Activated CD4-positive, alpha-beta memory T cell treated with anti-CD3 and anti-CD28 coated beads, Interleukin-2, amount 10 ng/mL, durations not matched to agents 7 days and 5 days (primary cell): ENCODE measurements around the gene MAP3K3. TPM values are rescaled to one million over a fixed set of nuclear protein-coding genes. Genes with fewer than 3 reads are reported as not detected.
A peak's percentile ranks its signal among the peaks of the same experiment; 100 is the strongest.

Experiments
- CTCF ChIA-PET: fragments of 350-600 bp; sonication (Branson Sonifier 250); formaldehyde crosslinking; loops from one replicate; lab custom pipeline; 2021; ENCODE audit warnings: antibody characterized with exemption, inconsistent platforms; lab: Charles Lee
- POLR2A ChIA-PET: fragments of 350-600 bp; sonication (Branson Sonifier 250); formaldehyde crosslinking; loops from one replicate; lab custom pipeline; 2021; ENCODE audit warnings: antibody characterized with exemption; lab: Charles Lee
- DNase-seq: peaks from one replicate; pipeline ENCODE4 v3.0.0-alpha.2; 2020
- H3K27ac Mint-ChIP-seq: one replicate; pipeline ENCODE4 v1.8.0; 2021; ENCODE audit warnings: mild to moderate bottlenecking, mixed read lengths
- H3K27me3 Mint-ChIP-seq: one replicate; pipeline ENCODE4 v1.8.0; 2021; ENCODE audit warnings: mixed read lengths
- H3K36me3 Mint-ChIP-seq: one replicate; pipeline ENCODE4 v1.8.0; 2021; ENCODE audit warnings: low read depth, mixed read lengths
- H3K4me1 Mint-ChIP-seq: one replicate; pipeline ENCODE4 v1.8.0; 2021; ENCODE audit warnings: mixed read lengths
- H3K4me3 Mint-ChIP-seq: one replicate; pipeline ENCODE4 v1.8.0; 2021; ENCODE audit warnings: mild to moderate bottlenecking, mixed read lengths
- H3K9me3 Mint-ChIP-seq: one replicate; pipeline ENCODE4 v1.8.0; 2021; ENCODE audit warnings: mixed read lengths
- total RNA-seq, 2 experiments: library from RNA; stranded (reverse); gene quantifications; one replicate each; pipeline ENCODE4 v1.2.3, GENCODE V29; 2021

MAP3K3 gene
- total RNA-seq: 10 to 100 TPM; 46.5 to 47.8 TPM

GRCh38 chr17:63621684-63622573, at the start of gene MAP3K3:
Gene MAP3K3 (plus strand): TSS chr17:63622417. CDS start chr17:63622760, 343 bp downstream.
- Mint-ChIP-seq H3K36me3 (peaks cover 6% of the 10 kb centered on the region), H3K4me1 (peaks cover 35% of the 10 kb centered on the region), H3K27me3 (peaks cover 8% of the 10 kb centered on the region), H3K27ac (peak within 1 kb of the TSS; percentile 89), H3K4me3 (peak within 1 kb of the TSS; percentile 99), H3K9me3 (no peaks in the 10 kb centered on the region)
- peak; percentile 98 for DNase-seq
- ChIA-PET POLR2A (interaction anchor here (0.8 to 5.6 kb wide), 23 partner anchors 9 to 190 kb away, joined by 3 to 44 read pairs (median 7); partner anchors contain the start of genes CCDC47, DCAF7, DDX42 and LIMD2), CTCF (interaction anchor here (0.6 to 3.6 kb wide), 11 partner anchors 10 to 398 kb away, joined by 3 to 52 read pairs (median 5); no protein-coding TSS in a partner anchor)

GRCh38 chr17:63573634-63574033, 48.6 kb upstream of the MAP3K3 start:
- Mint-ChIP-seq H3K4me1 (peaks cover 21% of the 10 kb centered on the region), H3K36me3 (peaks cover 5% of the 10 kb centered on the region), H3K4me3 (no peak overlapping the region), H3K27ac (no peak overlapping the region), H3K9me3 (no peaks in the 10 kb centered on the region), H3K27me3 (no peaks in the 10 kb centered on the region)
- CTCF ChIA-PET: no interaction called here
- POLR2A ChIA-PET: no interaction called here
- no peak for DNase-seq

- H3K9me3 Mint-ChIP-seq: no peaks in the 10 kb centered on the region
- DNase-seq: no peak
- H3K4me1 Mint-ChIP-seq: peaks cover 3% of the 10 kb centered on the region
- H3K4me3 Mint-ChIP-seq: no peak overlapping the region
- POLR2A ChIA-PET: interaction anchor here (1.1 kb wide), 1 partner anchor 28 kb away, joined by 3 read pairs; the partner anchor contains the start of gene DCAF7
- CTCF ChIA-PET: interaction anchor here (1.7 kb wide), 1 partner anchor 34 kb away, joined by 5 read pairs; no protein-coding TSS in a partner anchor
- H3K27ac Mint-ChIP-seq: no peak overlapping the region
- no peaks in the 10 kb centered on the region for H3K27me3 Mint-ChIP-seq
- H3K36me3 Mint-ChIP-seq: peaks cover 43% of the 10 kb centered on the region
Measured at GRCh38 chr17:63578027-63578768, 44.0 kb upstream of the MAP3K3 start.

- Mint-ChIP-seq H3K27ac (no peak overlapping the region), H3K9me3 (no peaks in the 10 kb centered on the region), H3K4me3 (no peak overlapping the region), H3K4me1 (peaks cover 3% of the 10 kb centered on the region), H3K36me3 (peaks cover 48% of the 10 kb centered on the region), H3K27me3 (no peaks in the 10 kb centered on the region)
- CTCF ChIA-PET: interaction anchor here (1.7 kb wide), 1 partner anchor 34 kb away, joined by 5 read pairs; no protein-coding TSS in a partner anchor
- DNase-seq: no peak
- POLR2A ChIA-PET: interaction anchor here (1.1 kb wide), 1 partner anchor 28 kb away, joined by 3 read pairs; the partner anchor contains the start of gene DCAF7
Measured at GRCh38 chr17:63578769-63579111, 43.5 kb upstream of the MAP3K3 start.

- Mint-ChIP-seq H3K4me3 (no peak overlapping the region), H3K9me3 (no peaks in the 10 kb centered on the region), H3K27ac (no peak overlapping the region), H3K36me3 (peaks cover 48% of the 10 kb centered on the region), H3K27me3 (no peaks in the 10 kb centered on the region), H3K4me1 (peaks cover 6% of the 10 kb centered on the region)
- ChIA-PET CTCF (interaction anchor here (0.6 to 1.7 kb wide), 2 partner anchors 33 to 130 kb away, joined by 5 read pairs; no protein-coding TSS in a partner anchor), POLR2A (interaction anchor here (1.1 kb wide), 1 partner anchor 29 kb away, joined by 3 read pairs; the partner anchor contains the start of gene DCAF7)
- no peak for DNase-seq
Measured at GRCh38 chr17:63579633-63580032, 42.6 kb upstream of the MAP3K3 start.

- H3K36me3 Mint-ChIP-seq: peaks cover 76% of the 10 kb centered on the region
- H3K4me1 Mint-ChIP-seq: peaks cover 19% of the 10 kb centered on the region
- H3K27me3 Mint-ChIP-seq: no peaks in the 10 kb centered on the region
- no peak for DNase-seq
- H3K4me3 Mint-ChIP-seq: no peak overlapping the region
- no peaks in the 10 kb centered on the region for H3K9me3 Mint-ChIP-seq
- no peak overlapping the region for H3K27ac Mint-ChIP-seq
- POLR2A ChIA-PET: no interaction called here
- CTCF ChIA-PET: interaction anchor here (0.7 kb wide), 1 partner anchor 80 kb away, joined by 3 read pairs; no protein-coding TSS in a partner anchor
Measured at GRCh38 chr17:63587770-63588169, 34.4 kb upstream of the MAP3K3 start.

- peaks cover 71% of the 10 kb centered on the region for H3K36me3 Mint-ChIP-seq
- CTCF ChIA-PET: no interaction called here
- H3K27me3 Mint-ChIP-seq: no peaks in the 10 kb centered on the region
- H3K9me3 Mint-ChIP-seq: no peaks in the 10 kb centered on the region
- H3K4me1 Mint-ChIP-seq: peaks cover 18% of the 10 kb centered on the region
- H3K4me3 Mint-ChIP-seq: no peak overlapping the region
- no peak for DNase-seq
- POLR2A ChIA-PET: no interaction called here
- no peak overlapping the region for H3K27ac Mint-ChIP-seq
Measured at GRCh38 chr17:63588797-63589196, 33.4 kb upstream of the MAP3K3 start.

GRCh38 chr17:63589646-63590045, 32.6 kb upstream of the MAP3K3 start:
- ChIA-PET CTCF (no interaction called here), POLR2A (interaction anchor here (1.4 kb wide), 1 partner anchor 39 kb away, joined by 4 read pairs; the partner anchor contains the start of gene DCAF7)
- H3K27ac Mint-ChIP-seq: no peak overlapping the region

GRCh38 chr17:63592797-63593196, 29.4 kb upstream of the MAP3K3 start:
- Mint-ChIP-seq H3K9me3 (no peaks in the 10 kb centered on the region), H3K27ac (no peak overlapping the region), H3K4me1 (peaks cover 22% of the 10 kb centered on the region), H3K36me3 (peaks cover 52% of the 10 kb centered on the region), H3K27me3 (no peaks in the 10 kb centered on the region), H3K4me3 (no peak overlapping the region)
- ChIA-PET CTCF (interaction anchor here (1.5 kb wide), 1 partner anchor 19 kb away, joined by 4 read pairs; no protein-coding TSS in a partner anchor), POLR2A (interaction anchor here (0.8 kb wide), 1 partner anchor 43 kb away, joined by 4 read pairs; the partner anchor contains the start of gene DCAF7)
- DNase-seq: no peak

More at GRCh38 chr17:63589646-63590045, 32.6 kb upstream of the MAP3K3 start:
- Mint-ChIP-seq H3K27me3 (no peaks in the 10 kb centered on the region), H3K36me3 (peaks cover 69% of the 10 kb centered on the region), H3K4me1 (peaks cover 16% of the 10 kb centered on the region), H3K9me3 (no peaks in the 10 kb centered on the region), H3K4me3 (no peak overlapping the region)
- no peak for DNase-seq

GRCh38 chr17:63595132-63595531, 27.1 kb upstream of the MAP3K3 start:
- no peak overlapping the region for H3K4me3 Mint-ChIP-seq
- peaks cover 36% of the 10 kb centered on the region for H3K4me1 Mint-ChIP-seq
- DNase-seq: no peak
- ChIA-PET POLR2A (no interaction called here), CTCF (no interaction called here)
- peaks cover 32% of the 10 kb centered on the region for H3K36me3 Mint-ChIP-seq
- no peaks in the 10 kb centered on the region for H3K27me3 Mint-ChIP-seq
- no peaks in the 10 kb centered on the region for H3K9me3 Mint-ChIP-seq
- H3K27ac Mint-ChIP-seq: no peak overlapping the region

- Mint-ChIP-seq H3K27me3 (no peaks in the 10 kb centered on the region), H3K27ac (peak overlapping the region; percentile 77), H3K9me3 (no peaks in the 10 kb centered on the region), H3K36me3 (peaks cover 16% of the 10 kb centered on the region), H3K4me1 (peaks cover 48% of the 10 kb centered on the region), H3K4me3 (no peak overlapping the region)
- DNase-seq: no peak
- ChIA-PET CTCF (interaction anchor here (0.8 to 2.0 kb wide), 3 partner anchors 14 to 171 kb away, joined by 3 to 5 read pairs (median 4); no protein-coding TSS in a partner anchor), POLR2A (interaction anchor here (1.0 to 1.8 kb wide), 7 partner anchors 10 to 158 kb away, joined by 3 to 16 read pairs (median 4); partner anchors contain the start of genes DCAF7 and MAP3K3)
Measured at GRCh38 chr17:63596856-63597586, 25.2 kb upstream of the MAP3K3 start.
